HG03060 (cell line): ENCODE data around the gene SLC12A5.
"Not testable (repeated sequence)": the region's sequence is repeated elsewhere in the genome, so short reads cannot be mapped to it uniquely, and the experiment has no call there.

Experiments used
- ATAC-seq: cut with Tn5 transposase; IDR thresholded peaks from one replicate; pipeline ENCODE4 v1.9.1; 2021; ENCODE audit warnings: low read depth, moderate number of reproducible peaks; ENCODE audit not compliant: unreplicated experiment

Gene SLC12A5

DNA sequence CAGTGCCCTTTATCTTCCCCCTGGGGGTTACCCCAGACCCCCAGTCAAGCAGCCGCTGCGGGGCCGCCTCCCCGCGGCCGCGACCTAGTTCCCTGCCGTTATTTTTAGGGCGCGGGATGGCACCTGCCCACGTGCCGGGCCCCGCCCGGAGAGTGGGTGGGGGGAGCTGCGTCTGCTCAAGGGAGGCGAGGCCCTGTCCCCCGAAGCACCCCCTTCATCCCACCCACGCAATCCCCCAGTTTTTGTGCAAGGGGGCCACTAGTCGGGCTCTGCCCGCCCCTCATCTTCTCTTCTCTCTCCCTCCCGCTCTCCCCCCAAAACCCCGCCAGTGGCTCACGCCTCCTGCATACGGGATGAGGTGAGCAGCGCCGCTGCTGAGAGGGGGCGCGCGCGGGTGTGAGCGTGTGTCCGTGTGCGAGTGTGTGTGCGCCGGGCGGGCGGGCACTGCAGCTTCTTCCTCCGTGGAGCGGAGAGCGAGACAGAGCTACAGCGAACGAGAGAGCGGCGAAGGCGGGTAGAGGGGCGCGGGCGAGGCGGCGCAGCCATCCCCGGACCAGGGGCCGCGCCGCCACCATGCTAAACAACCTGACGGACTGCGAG, at the start of gene SLC12A5:
Gene SLC12A5, plus strand, starts transcription at position 444 of the 600 bp plus-strand sequence. Its CDS starts 130 bp downstream, at position 574.
- ATAC-seq, result no peak

DNA sequence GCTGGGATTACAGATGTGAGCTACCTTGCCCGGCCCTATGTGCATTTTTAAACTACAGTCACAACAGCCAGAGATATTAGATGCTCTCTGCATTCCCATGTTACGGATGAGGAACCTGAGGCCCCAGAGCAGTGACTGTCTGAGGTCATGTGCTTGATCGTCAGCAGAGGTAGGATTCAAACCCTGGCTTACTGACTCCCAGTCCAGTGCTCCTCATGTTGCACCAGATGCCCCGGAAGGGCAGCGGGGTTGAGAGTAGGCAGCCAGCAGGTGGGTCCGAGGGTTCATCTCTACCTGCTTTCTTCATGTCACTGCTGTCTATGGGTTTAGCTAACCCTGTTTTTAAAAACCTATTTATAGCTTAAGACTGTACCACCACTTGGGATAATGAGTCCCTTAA, 47.8 kb upstream of the SLC12A5 start:
- no peak for ATAC-seq

- ATAC-seq, result no peak
Measured at GRCh38 chr20:45983279-45983743, 45.7 kb upstream of the SLC12A5 start.

GRCh38 chr20:45985573-45985972, 43.4 kb upstream of the SLC12A5 start:
- no peak for ATAC-seq

- ATAC-seq, result no peak
Measured at GRCh38 chr20:45987108-45987780, 41.8 kb upstream of the SLC12A5 start.

DNA sequence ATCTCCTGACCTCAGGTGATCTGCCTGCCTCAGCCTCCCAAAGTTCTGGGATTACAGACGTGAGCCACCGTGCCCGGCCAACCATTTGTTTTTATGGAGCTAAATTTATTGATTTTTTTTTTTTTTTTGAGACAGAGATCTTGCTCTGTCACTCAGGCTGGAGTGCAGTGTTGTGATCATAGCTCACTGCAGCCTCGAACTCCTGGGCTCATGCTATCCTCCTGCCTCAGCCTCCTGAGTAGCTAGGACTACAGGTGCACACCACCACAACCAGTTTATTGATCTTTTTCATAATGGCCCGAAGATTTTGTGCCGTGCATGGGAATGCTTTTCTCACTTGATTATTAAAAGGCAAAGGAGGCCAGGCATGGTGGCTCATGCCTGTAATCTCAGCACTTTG, 40.2 kb upstream of the SLC12A5 start:
- not testable (repeated sequence) for ATAC-seq

DNA sequence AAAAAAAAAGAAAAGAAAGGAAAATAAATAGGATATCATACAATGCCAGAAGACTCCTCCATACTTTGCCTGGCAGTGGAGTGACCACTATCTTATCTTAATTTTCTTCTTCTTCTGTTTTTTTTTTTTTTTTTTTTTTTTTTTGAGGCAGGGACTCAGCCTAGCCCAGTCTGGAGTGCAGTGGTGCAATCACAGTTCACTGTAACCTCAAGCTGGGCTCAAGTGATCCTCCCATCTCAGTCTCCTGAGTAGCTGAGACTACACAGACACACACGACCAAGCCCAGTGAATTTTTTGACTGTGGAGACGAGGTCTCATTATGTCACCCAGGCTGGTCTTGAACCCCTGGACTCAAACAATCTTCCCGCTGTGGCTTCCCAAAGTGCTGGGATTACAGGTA, 37.4 kb upstream of the SLC12A5 start:
- no peak for ATAC-seq

DNA sequence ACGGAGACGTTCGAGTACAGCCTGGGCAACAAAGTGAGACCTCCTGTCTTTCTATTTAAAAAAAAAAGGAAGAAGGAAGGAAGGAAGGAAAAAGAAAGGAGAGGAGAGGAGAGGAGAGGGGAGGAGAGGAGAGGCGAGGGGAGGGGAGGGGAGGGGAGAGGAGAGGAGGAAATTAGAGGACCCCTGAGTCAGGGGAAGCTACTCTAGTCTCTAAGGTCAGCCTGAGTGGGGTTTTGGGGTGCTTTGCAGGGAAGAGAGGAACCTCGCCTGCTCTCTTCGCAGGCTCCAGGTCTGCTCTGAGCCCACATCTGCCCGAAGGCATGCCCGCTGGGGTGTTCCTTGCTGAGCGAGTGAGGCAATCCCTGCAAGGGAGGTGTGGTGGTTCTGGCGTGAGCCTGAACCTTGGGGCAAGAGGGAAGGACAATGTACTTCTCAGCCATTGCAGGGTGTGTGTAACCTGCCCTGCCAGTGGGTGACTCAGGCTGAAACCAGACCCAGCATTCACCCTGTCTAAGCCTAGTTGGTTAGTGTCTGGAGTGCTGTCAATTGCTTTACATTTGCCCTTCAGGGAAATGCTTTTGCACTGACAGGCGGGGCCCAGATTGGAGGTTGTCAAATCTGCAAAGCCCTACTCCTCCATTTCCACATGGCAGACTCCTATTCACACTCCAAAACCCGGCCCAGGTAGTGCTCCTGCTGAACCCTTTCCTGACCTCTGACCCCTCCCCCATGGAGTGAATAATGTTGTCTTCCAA, 35.6 kb upstream of the SLC12A5 start:
- ATAC-seq, result no peak

GRCh38 chr20:45994761-45995493, 34.1 kb upstream of the SLC12A5 start:
- ATAC-seq, result no peak

DNA sequence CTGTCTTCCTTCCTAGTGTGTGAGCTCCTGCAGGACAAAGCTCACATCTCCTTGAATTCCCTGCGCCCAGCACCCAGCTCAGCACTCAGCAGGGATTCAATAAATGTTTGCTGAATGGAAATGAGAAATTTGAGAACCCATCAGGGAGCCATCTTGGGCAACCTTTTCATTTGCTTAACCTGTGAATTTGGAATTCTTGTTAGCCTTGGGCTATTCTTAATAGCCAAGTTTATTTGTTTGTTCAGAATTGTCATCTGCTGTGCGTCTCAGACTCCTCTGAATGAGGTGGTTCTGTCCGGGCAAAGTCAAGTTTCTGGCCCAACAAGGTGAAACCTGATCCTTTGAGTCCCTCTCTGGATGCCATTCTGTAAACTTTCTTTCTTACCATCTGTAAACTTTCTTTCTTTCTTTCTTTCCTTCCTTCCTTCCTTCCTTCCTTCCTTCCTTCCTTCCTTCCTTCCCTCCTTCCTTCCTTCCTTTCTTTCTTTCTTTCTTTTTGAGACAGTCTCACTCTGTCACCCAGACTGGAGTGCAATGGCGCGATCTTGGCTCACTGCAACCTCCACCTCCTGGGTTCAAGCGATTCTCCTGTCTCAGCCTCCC, 33.4 kb upstream of the SLC12A5 start:
- not testable (repeated sequence) for ATAC-seq

GRCh38 chr20:45997187-45997586, 31.8 kb upstream of the SLC12A5 start:
- no peak for ATAC-seq

DNA sequence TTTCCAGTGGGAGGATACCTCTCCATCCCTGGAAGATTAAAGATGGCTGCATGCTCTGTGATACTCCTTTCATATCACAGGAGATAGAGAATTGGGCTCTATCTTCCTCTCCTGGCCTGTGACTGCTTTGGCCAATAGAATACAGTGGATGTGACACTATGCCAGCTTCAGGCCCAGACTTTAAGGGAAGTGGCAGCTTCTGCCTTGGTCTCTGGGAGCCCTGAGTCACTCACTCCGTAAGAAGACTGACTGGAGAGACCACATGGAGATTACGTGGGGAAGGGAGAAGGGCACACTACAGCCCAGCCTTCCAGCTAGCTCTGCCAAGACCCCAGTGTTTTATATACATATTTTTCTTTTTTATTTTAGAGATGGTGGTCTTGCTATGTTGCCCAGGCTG, 30.7 kb upstream of the SLC12A5 start:
- ATAC-seq, result no peak

DNA sequence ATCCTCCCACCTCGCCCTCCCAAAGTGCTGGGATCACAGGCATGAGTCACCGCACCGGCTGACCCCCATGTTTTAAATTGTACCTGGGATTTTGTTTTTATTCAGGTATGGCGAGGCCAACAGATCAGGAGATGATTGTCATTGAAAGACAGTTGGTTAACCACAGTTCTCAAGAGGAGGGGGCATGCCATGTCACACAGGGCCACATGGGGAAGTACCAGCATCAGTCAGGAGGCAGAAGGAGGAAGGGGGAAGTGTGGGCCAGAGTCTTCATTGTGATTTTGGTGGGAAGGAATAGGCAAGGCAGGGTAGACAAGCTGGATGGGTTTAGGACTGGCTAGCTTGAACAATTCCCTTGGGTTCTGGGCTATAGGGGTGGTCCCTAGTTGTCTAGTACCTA, 30.3 kb upstream of the SLC12A5 start:
- ATAC-seq, result no peak

- ATAC-seq, result no peak
Measured at GRCh38 chr20:45999557-46000261, 29.3 kb upstream of the SLC12A5 start.

DNA sequence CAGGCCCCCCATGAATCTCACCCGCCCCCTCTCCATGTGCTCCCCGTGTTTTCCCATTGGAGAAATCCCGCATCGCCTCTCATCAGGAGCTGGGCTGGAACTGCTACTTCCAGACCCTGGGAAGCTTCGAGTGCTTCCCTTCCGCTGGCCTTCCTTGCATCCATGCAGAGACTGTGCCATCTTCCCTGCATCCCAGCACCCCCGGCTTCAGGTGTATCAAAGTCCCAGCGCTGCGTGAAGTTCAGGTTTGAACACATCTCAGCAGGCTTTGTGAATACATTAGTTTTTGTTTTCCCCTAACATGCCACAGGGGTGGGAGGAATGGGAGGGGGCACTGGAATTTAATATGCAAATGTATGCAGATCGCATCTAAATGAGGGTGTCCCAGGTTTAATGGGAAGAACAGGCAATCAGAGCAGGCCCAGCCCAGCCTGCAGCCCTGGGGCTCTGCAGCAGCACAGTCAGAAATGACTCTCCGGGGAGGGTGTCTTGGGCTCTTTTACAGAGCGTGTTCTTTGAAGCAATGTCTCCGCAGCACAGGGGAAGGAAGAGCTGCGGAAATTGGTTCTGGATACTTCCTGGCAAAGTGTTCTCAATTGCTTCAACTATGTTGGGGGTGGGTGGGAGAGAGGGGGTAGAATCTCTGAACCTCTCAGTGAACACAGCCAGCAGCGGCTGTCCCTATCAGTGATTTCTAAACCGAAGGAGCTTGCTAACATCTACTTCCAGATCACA, 28.6 kb upstream of the SLC12A5 start:
- ATAC-seq, result no peak

GRCh38 chr20:46001498-46001897, 27.5 kb upstream of the SLC12A5 start:
- ATAC-seq, result no peak

DNA sequence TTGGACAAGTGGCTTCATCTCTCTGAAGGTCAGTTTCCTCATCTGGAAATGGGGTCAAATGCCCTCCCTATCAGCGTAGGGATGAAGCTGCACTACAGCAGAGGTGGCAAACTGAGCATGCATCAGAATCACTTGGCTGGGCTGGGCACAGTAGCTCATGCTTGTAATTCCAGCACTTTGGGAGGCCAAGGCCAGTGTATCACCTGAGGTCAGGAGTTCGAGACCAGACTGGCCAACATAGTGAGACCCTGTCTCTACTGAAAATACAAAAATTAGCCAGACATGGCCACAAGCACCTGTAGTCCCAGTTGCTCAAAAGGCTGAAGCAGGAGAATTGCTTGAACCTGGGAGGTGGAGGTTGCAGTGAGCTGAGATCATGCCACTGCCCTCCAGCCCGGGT, 27.0 kb upstream of the SLC12A5 start:
- no peak for ATAC-seq

DNA sequence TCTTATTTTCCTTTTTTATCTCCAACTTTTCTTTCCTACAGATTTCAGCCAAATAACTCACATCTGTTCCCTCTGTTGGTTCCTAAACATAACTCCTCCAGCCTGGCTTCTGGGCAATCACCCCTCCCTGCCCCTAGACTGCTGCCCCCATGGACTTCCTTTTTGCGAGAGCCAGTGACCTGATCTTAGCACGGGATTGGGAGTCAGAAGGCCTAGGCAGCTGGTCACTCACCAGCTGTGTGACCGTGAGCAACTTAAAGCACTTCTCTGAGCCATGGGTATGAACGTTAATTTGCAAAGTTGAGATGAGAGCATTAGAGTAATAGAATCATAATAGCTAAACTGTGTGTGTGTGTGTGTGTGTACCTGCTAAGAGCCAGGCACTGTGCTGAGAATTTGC, 24.8 kb upstream of the SLC12A5 start:
- ATAC-seq, result no peak

DNA sequence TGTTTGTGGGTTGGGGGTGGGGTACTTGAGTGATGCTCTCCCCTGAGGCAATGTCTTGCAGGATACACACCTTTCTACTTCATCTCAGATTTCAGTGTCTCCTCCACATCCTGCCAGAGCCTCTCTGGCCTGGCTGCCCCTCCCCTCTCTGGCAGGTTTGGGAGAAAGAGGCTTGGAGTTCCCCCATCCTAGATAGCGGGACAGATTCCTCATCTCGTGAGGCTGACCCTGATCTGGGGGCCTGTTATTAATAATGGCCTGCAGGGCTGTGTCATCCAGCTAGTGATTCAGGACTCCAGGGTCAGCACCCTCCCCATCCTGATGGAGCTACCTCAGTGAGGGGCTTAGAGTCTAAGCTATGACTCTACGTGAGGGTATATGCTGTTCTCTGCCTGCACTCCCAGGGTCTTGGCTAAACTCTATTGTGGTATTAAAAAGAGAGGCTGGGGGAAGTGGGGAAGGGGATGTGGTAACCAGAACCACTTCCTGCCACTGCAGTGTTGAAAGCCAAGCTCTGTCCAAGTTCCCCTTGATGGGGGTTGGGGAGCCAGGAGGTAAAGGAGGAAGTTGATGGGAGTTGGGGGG, 24.0 kb upstream of the SLC12A5 start:
- ATAC-seq, result no peak
